IPS DF 6.9 (cell line): Measurements from ENCODE around the gene GUCY1A1.

Experiments
- DNase-seq: peaks from one replicate; pipeline ENCODE4 v3.0.0-alpha.2; 2013; ENCODE audit warnings: low read depth, low spot score
- H3K27ac ChIP-seq: one replicate; pipeline ENCODE4 v1.5.1; 2013; ENCODE audit warnings: low read length, control low read depth
- H3K27me3 ChIP-seq: 2 replicates; pipeline ENCODE4 v1.6.1; 2013; ENCODE audit warnings: mild to moderate bottlenecking, low read length; ENCODE audit not compliant: control insufficient read depth, insufficient read depth
- H3K36me3 ChIP-seq: 2 replicates; pipeline ENCODE4 v1.6.1; 2013; ENCODE audit warnings: low read length; ENCODE audit not compliant: control insufficient read depth, insufficient read depth
- H3K4me1 ChIP-seq: 2 replicates; pipeline ENCODE4 v1.6.1; 2013; ENCODE audit warnings: low read length; ENCODE audit not compliant: control insufficient read depth, insufficient read depth
- H3K4me3 ChIP-seq: 2 replicates; pipeline ENCODE4 v1.5.1; 2013; ENCODE audit warnings: mild to moderate bottlenecking, low read length
- H3K9me3 ChIP-seq: 2 replicates; pipeline ENCODE4 v1.6.1; 2013; ENCODE audit warnings: low read length, inconsistent platforms; ENCODE audit not compliant: control insufficient read depth, insufficient read depth
- WGBS: extraction: QIAGEN DNeasy Blood & Tissue Kit; methylation state at CpG from one replicate; pipeline ENCODE4 v1.1.7; 2013; ENCODE audit warnings: mixed read lengths, missing lambda C conversion rate; ENCODE audit not compliant: insufficient read length, insufficient coverage; 5-methylcytosine and 5-hydroxymethylcytosine counted together

Gene GUCY1A1

GRCh38 chr4:155759372-155760252, 93.0 kb downstream of the GUCY1A1 start:
- H3K36me3 ChIP-seq = no peaks in the 10 kb centered on the region
- WGBS = no CpG with 5 or more reads among the region's 77 CpGs
- H3K27me3 ChIP-seq = peaks cover 3% of the 10 kb centered on the region; the same call in 1 of the 2 replicates
- no peak overlapping the region for H3K27ac ChIP-seq
- H3K4me3 ChIP-seq = peak overlapping the region; percentile 53; the same call in 1 of the 2 replicates
- no peak for DNase-seq
- no peaks in the 10 kb centered on the region for H3K9me3 ChIP-seq
- no peaks in the 10 kb centered on the region for H3K4me1 ChIP-seq

DNA sequence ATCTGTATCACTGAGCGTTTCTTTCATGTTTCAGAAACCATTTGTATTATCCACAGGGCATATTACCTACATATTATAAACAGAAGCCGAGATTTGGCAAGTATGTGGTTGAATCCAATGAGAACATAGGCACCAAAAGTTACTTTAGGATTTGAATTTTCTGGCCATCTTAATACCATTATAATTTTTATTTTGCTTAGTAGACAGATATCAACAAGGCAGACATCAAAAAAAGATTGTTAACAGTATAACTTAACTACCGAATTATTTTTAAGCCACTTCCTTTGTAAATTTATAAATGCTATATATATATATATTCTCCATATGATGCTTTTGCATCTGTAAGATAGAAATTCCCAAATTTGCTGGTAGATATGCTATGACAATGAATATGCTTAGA, 94.4 kb downstream of the GUCY1A1 start:
- Histone ChIP-seq H3K9me3 (no peaks in the 10 kb centered on the region), H3K36me3 (no peaks in the 10 kb centered on the region), H3K4me3 (no peak overlapping the region), H3K4me1 (no peaks in the 10 kb centered on the region), H3K27ac (no peak overlapping the region), H3K27me3 (peaks cover 3% of the 10 kb centered on the region; the same call in 1 of the 2 replicates)
- no peak for DNase-seq
- WGBS = no CpG with 5 or more reads among the region's 3 CpGs

DNA sequence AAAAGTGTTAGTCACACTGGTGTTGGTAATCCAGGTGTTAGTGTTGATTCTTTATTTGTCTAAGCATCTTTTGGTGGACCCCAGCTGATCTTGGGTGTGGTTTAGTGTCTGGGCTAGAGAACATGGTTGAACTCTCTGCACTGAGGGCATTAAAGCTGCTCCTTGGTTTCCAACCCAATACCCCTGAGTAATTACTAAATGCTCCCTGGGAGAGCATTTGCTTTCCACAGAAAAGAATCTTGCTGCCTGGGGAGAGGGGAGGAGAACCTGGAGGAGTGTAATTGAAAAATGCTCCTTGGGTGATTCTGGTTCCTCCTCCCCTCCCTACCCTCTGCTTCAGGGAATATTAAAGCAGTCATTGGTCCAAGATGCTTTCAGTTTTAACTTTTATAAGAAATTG, 95.3 kb downstream of the GUCY1A1 start:
- Histone ChIP-seq H3K27ac (no peak overlapping the region), H3K9me3 (no peaks in the 10 kb centered on the region), H3K4me3 (no peak overlapping the region), H3K4me1 (no peaks in the 10 kb centered on the region), H3K36me3 (no peaks in the 10 kb centered on the region), H3K27me3 (peaks cover 3% of the 10 kb centered on the region; the same call in 1 of the 2 replicates)
- DNase-seq = no peak

DNA sequence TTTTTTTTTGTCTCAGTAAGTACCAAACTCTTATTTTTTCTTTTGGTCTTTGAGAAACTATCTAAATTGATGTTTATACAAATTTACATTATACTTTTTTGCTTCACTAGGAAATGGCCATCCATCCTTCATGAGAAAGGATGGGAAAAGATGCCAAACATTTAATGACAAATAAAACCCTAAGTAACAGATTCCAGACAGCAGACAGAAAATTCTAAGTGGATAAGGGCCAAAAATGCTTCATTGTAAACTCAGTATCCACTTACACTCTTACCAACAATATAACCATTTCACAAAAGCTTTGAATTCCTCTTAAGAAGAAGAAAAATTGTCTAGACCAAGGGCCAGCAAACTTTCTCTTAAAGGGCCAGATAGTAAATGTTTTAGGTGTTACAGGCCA, 95.7 kb downstream of the GUCY1A1 start:
- Histone ChIP-seq H3K27ac (no peak overlapping the region), H3K4me3 (no peak overlapping the region), H3K9me3 (no peaks in the 10 kb centered on the region), H3K36me3 (no peaks in the 10 kb centered on the region), H3K4me1 (no peaks in the 10 kb centered on the region), H3K27me3 (peaks cover 3% of the 10 kb centered on the region; the same call in 1 of the 2 replicates)
- DNase-seq = no peak

DNA sequence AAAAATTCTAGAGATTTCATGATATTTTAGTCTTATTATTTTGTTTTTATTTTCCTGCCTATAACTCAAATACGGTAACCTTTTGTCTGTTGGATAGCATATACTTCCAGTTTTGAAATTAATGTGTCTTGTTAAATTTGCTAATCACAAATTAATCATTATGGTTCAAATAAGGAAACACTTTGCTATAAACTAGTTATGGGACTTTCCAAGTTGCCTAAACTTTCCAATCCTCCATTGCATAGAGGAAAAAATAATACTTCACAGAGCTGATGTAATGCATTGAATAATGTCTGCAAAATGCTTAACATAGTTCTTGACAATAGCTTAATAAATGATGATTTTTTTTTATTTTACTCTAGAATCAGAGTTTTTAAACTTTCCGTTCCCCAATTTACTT, 96.9 kb downstream of the GUCY1A1 start:
- WGBS = no CpG with 5 or more reads among the region's 2 CpGs
- Histone ChIP-seq H3K27me3 (peaks cover 3% of the 10 kb centered on the region; the same call in 1 of the 2 replicates), H3K27ac (no peak overlapping the region), H3K36me3 (no peaks in the 10 kb centered on the region), H3K9me3 (no peaks in the 10 kb centered on the region), H3K4me3 (no peak overlapping the region), H3K4me1 (no peaks in the 10 kb centered on the region)
- no peak for DNase-seq

DNA sequence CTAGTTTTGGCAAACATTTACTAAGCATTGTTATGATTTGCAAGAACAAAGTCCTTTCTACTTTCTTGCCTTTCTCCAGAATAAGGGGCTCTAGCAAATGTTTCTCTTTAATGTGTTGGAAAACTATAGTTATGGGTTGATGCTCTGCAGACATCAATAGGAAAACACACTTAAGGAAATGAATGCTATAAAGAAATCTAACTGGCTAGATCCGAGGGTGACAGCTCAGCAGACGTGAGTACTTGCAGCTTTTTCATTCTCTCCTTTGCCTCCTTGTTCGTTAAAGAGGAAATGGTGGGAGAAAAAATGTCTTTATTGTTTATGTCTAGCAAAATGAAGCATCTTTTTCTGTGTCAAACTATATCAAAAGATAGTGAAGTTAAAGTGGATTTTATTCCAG, 98.5 kb downstream of the GUCY1A1 start:
- Histone ChIP-seq H3K27ac (no peak overlapping the region), H3K4me3 (no peak overlapping the region), H3K9me3 (no peaks in the 10 kb centered on the region), H3K36me3 (no peaks in the 10 kb centered on the region), H3K4me1 (no peaks in the 10 kb centered on the region), H3K27me3 (peaks cover 3% of the 10 kb centered on the region; the same call in 1 of the 2 replicates)
- no peak for DNase-seq
- WGBS = no CpG with 5 or more reads among the region's 3 CpGs

GRCh38 chr4:155766622-155767021, 100.0 kb downstream of the GUCY1A1 start:
- H3K4me3 ChIP-seq = no peak overlapping the region
- H3K27ac ChIP-seq = no peak overlapping the region
- no CpG with 5 or more reads among the region's 2 CpGs for WGBS
- H3K4me1 ChIP-seq = no peaks in the 10 kb centered on the region
- no peaks in the 10 kb centered on the region for H3K36me3 ChIP-seq
- no peak for DNase-seq
- no peaks in the 10 kb centered on the region for H3K9me3 ChIP-seq
- no peaks in the 10 kb centered on the region for H3K27me3 ChIP-seq

DNA sequence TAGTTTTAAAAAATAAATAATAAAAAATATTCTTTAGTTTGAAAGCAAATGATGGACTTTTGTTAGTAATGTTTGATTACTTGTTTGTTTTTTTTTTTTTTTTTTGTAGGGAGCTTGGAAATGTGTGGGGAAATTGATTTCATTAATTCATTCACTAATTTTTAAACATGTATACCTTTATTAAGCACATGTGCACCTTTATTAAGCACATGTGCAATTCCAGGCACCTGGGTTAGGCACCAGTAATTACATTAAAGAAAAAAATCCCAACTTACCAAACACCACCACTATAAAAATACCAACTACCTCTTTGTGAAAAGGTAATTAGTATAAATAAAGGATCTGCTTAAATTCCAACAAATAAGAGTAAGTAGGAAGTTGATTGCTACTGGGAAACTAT, 101.7 kb downstream of the GUCY1A1 start:
- no peak overlapping the region for H3K27ac ChIP-seq
- DNase-seq = no peak
- H3K4me1 ChIP-seq = no peaks in the 10 kb centered on the region
- no peak overlapping the region for H3K4me3 ChIP-seq
- no peaks in the 10 kb centered on the region for H3K9me3 ChIP-seq
- no peaks in the 10 kb centered on the region for H3K36me3 ChIP-seq
- H3K27me3 ChIP-seq = no peaks in the 10 kb centered on the region

GRCh38 chr4:155769090-155769489, 102.4 kb downstream of the GUCY1A1 start:
- H3K9me3 ChIP-seq = no peaks in the 10 kb centered on the region
- H3K4me3 ChIP-seq = no peak overlapping the region
- H3K36me3 ChIP-seq = no peaks in the 10 kb centered on the region
- DNase-seq = no peak
- no peaks in the 10 kb centered on the region for H3K4me1 ChIP-seq
- WGBS = no CpG with 5 or more reads among the region's 2 CpGs
- no peaks in the 10 kb centered on the region for H3K27me3 ChIP-seq
- H3K27ac ChIP-seq = no peak overlapping the region

DNA sequence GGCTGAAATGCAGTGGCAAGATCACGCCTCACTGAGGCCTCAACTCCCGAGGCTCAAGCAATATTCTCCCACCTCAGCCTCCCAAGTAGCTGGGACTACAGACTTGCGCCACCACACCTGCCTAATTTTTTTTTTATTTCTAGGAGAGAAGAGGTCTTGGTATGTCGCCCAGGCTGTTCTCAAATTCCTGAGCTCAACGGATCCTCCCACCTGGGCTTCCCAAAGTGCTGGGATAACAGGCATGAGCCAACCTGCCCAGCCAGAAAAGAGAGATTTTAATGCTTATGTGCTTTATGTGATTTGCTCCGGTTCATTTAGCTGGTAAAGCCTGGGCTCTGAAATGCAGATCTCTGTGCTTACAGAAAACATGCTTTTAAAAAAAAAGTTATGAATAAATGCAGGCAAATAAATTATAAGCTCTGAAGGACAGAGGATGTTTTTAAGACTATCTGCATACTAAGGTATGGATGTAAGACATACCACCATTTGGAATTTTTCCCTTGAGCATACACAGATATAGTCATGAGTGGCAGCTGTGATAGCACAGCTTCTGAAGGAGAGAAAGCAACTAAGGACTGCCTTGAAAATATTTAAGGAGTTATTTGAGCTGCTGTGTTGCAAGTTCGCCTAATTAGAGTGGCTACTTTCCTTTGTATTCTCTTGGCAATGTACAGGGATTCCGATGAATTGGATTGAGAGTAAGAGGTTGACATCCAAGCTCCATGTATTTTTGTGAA, 106.0 kb downstream of the GUCY1A1 start:
- no peak for DNase-seq
- Histone ChIP-seq H3K4me3 (no peak overlapping the region), H3K9me3 (no peaks in the 10 kb centered on the region), H3K27me3 (no peaks in the 10 kb centered on the region), H3K27ac (no peak overlapping the region), H3K36me3 (no peaks in the 10 kb centered on the region), H3K4me1 (no peaks in the 10 kb centered on the region)
- no CpG with 5 or more reads among the region's 8 CpGs for WGBS
